HepG2 (cell line): ENCODE measurements around the gene B4GALT5. TPM values are rescaled to one million over a fixed set of nuclear protein-coding genes. Genes with fewer than 3 reads are reported as not detected.

Experiments used
- BATF2 ChIP-seq: sonication (generic); formaldehyde crosslinking; IDR thresholded peaks from 2 replicates; pipeline ENCODE4 v1.8.0; 2022; ENCODE audit warnings: mild to moderate bottlenecking, missing genetic modification reagents, moderate library complexity
- BRD4 ChIP-seq: sonication (generic); formaldehyde crosslinking; IDR thresholded peaks from 2 replicates; pipeline ENCODE4 v1.4.0; 2020; ENCODE audit warnings: missing genetic modification reagents
- FLYWCH1 ChIP-seq: sonication (generic); formaldehyde crosslinking; IDR thresholded peaks from 2 replicates; pipeline ENCODE4 v1.8.1; 2023; ENCODE audit warnings: mild to moderate bottlenecking, missing genetic modification reagents
- GABPB1 ChIP-seq: IDR thresholded peaks from 2 replicates; pipeline ENCODE4 v1.6.1; 2016; ENCODE audit warnings: mild to moderate bottlenecking, missing genetic modification reagents, moderate library complexity, missing compliant biosample characterization
- HMG20B ChIP-seq: conservative IDR thresholded peaks from 2 replicates; pipeline ENCODE4 v1.6.1; 2016; ENCODE audit warnings: missing genetic modification reagents, missing compliant biosample characterization
- HNRNPUL1 ChIP-seq: fragments of 200-400 bp; formaldehyde crosslinking; IDR thresholded peaks from 2 replicates; pipeline ENCODE4 v1.6.1; 2017; ENCODE audit warnings: low read depth, mild to moderate bottlenecking, low read length, moderate library complexity
- HOMEZ ChIP-seq: IDR thresholded peaks from 2 replicates; pipeline ENCODE4 v1.6.1; 2016; ENCODE audit warnings: low read depth
- IRX3 ChIP-seq: sonication (generic); formaldehyde crosslinking; IDR thresholded peaks from 2 replicates; pipeline ENCODE4 v1.8.1; 2023; ENCODE audit warnings: mild to moderate bottlenecking, low read depth, missing genetic modification reagents, borderline replicate concordance
- KDM3A ChIP-seq: IDR thresholded peaks from 2 replicates; pipeline ENCODE4 v1.6.1; 2018; ENCODE audit warnings: low read depth, missing compliant biosample characterization
- MAFK ChIP-seq, 2 experiments: IDR thresholded peaks in 1 of 2; conservative IDR thresholded peaks in 1 of 2; 2 replicates each; pipeline ENCODE4 v1.6.1; 2011; ENCODE audit warnings: improper control_type of control experiment in 2 of 2, low read length in 2 of 2
- PLRG1 ChIP-seq: fragments of 450-650 bp; conservative IDR thresholded peaks from 2 replicates; pipeline ENCODE4 v1.6.1; 2016
- RAD51 ChIP-seq: fragments of 450-650 bp; IDR thresholded peaks from 2 replicates; pipeline ENCODE4 v1.6.1; 2016; ENCODE audit warnings: borderline replicate concordance
- SNAPC5 ChIP-seq: sonication (generic); formaldehyde crosslinking; IDR thresholded peaks from 2 replicates; pipeline ENCODE4 v1.8.1; 2023; ENCODE audit warnings: mild to moderate bottlenecking, missing genetic modification reagents, borderline replicate concordance
- THYN1 ChIP-seq: sonication (generic); formaldehyde crosslinking; IDR thresholded peaks from 2 replicates; pipeline ENCODE4 v1.8.1; 2023; ENCODE audit warnings: low read depth, mild to moderate bottlenecking, moderate library complexity, missing genetic modification reagents, borderline replicate concordance
- TRIM22 ChIP-seq: fragments of 450-650 bp; IDR thresholded peaks from 2 replicates; pipeline ENCODE4 v1.6.1; 2017
- U2AF2 ChIP-seq: fragments of 200-400 bp; formaldehyde crosslinking; IDR thresholded peaks from 2 replicates; pipeline ENCODE4 v1.6.1; 2017; ENCODE audit warnings: low read depth, mild to moderate bottlenecking, low read length
- ZNF136 ChIP-seq: sonication (generic); formaldehyde crosslinking; IDR thresholded peaks from 2 replicates; pipeline ENCODE4 v1.8.1; 2022; ENCODE audit warnings: low read depth, mild to moderate bottlenecking, moderate library complexity, missing genetic modification reagents
- ZNF20 ChIP-seq: sonication (generic); formaldehyde crosslinking; IDR thresholded peaks from 2 replicates; pipeline ENCODE4 v1.4.0; 2020; ENCODE audit warnings: mild to moderate bottlenecking, moderate library complexity, missing genetic modification reagents
- ZNF282 ChIP-seq: fragments of 450-650 bp; IDR thresholded peaks from 2 replicates; pipeline ENCODE4 v1.6.1; 2018; ENCODE audit not compliant: partially characterized antibody
- ZNF326 ChIP-seq: sonication (generic); formaldehyde crosslinking; IDR thresholded peaks from 2 replicates; pipeline ENCODE4 v1.4.0; 2020; ENCODE audit warnings: missing genetic modification reagents, borderline replicate concordance
- ZNF607 ChIP-seq: sonication (generic); formaldehyde crosslinking; IDR thresholded peaks from 2 replicates; pipeline ENCODE4 v1.5.1; 2020; ENCODE audit warnings: missing genetic modification reagents, mild to moderate bottlenecking, borderline replicate concordance
- ZNF709 ChIP-seq: sonication (generic); formaldehyde crosslinking; IDR thresholded peaks from 2 replicates; pipeline ENCODE4 v1.5.0; 2020; ENCODE audit warnings: mild to moderate bottlenecking, missing genetic modification reagents
- ZSCAN31 ChIP-seq: sonication (generic); formaldehyde crosslinking; IDR thresholded peaks from 2 replicates; pipeline ENCODE4 v1.5.0; 2020; ENCODE audit warnings: low read depth, mild to moderate bottlenecking, missing genetic modification reagents
- polyA plus RNA-seq, 8 experiments: library from polyadenylated mRNA; depleted of rRNA in 3 of 8; stranded (reverse) in 7 of 8; unstranded in 1 of 8; fragments of >200 nt; fragmentation: Illumina TruSeq in 4 of 8; extraction: Trizol in 4 of 8; gene quantifications; 2 replicates each; pipeline versions ENCODE4 v1.2.1 to v1.2.3, GENCODE V29; 2011 to 2016; ENCODE audit warnings: low read depth in 4 of 8, missing spikeins in 1 of 8, mixed read lengths in 1 of 8; ENCODE audit not compliant: insufficient read depth in 1 of 8
- total RNA-seq, 5 experiments: library from RNA; depleted of rRNA; stranded (reverse); fragments of >200 nt; fragmentation: Illumina TruSeq; extraction: Trizol; gene quantifications; 2 replicates each; pipeline ENCODE4 v1.2.3, GENCODE V29; 2016; ENCODE audit warnings: low read depth in 1 of 5
- TF ChIP-seq, protein P1 (sequence below): sonication (generic); formaldehyde crosslinking; IDR thresholded peaks from 2 replicates; pipeline ENCODE4 v1.8.0; 2022; ENCODE audit warnings: missing genetic modification reagents, low read depth, mild to moderate bottlenecking, borderline replicate concordance
- TF ChIP-seq, protein P2 (sequence below): sonication (generic); formaldehyde crosslinking; IDR thresholded peaks from 2 replicates; pipeline ENCODE4 v1.8.0; 2022; ENCODE audit warnings: mild to moderate bottlenecking, missing genetic modification reagents, moderate library complexity

B4GALT5 gene
- total and polyA plus RNA-seq, 2 of the 13 experiments (the other 11 are each of a cell fraction or from before 2014, with no cell fraction given) = 27.3 to 30.9 TPM

GRCh38 chr20:49608752-49609670 lies 104.7 kb downstream of the B4GALT5 start (continued):
- no peak; a peak in 1 of 4 replicates for TF ChIP-seq MAFK (conservative IDR thresholded peaks at IDR 0.05 in 1 of 2, IDR thresholded peaks at IDR 0.05 in 1 of 2; ENCODE audit: low read length in 2 of 2)
- TF ChIP-seq HNRNPUL1 = no peak
- no peak for TF ChIP-seq ZNF20
- TF ChIP-seq SNAPC5 = no peak
- no peak for TF ChIP-seq ZNF607 (CRISPR knock-in tag)
- TF ChIP-seq IRX3 = no peak
- TF ChIP-seq RAD51 = no peak
- TF ChIP-seq THYN1 (CRISPR knock-in tag) = no peak
- TF ChIP-seq HOMEZ (CRISPR knock-in tag) = no peak; the same call in 1 of the 2 replicates
- TF ChIP-seq PLRG1 = no peak
- TF ChIP-seq GABPB1 = peak; percentile 59
- TF ChIP-seq, protein P1, sequence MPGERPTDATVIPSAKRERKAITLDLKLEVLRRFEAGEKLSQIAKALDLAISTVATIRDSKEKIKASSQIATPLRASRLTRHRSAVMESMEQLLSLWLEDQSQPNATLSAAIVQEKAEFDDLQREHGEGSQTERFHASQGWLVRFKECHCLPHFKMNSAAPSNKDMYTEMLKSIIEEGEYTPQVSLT (CRISPR knock-in tag) = no peak
- no peak for TF ChIP-seq BATF2 (CRISPR knock-in tag)
- TF ChIP-seq ZNF709 (CRISPR knock-in tag) = no peak
- no peak for TF ChIP-seq ZNF326 (CRISPR knock-in tag)
- no peak for TF ChIP-seq ZNF282
- no peak for TF ChIP-seq U2AF2
- no peak for TF ChIP-seq TRIM22
- TF ChIP-seq BRD4 = no peak
- peak; percentile 22; the same call in 1 of the 2 replicates for TF ChIP-seq ZNF136 (CRISPR knock-in tag)
- TF ChIP-seq ZSCAN31 = 0 out of 2 replicates have a peak, but pooled peaks have one; percentile 81
- peak; percentile 36; the same call in 1 of the 2 replicates for TF ChIP-seq HMG20B (CRISPR knock-in tag)
- TF ChIP-seq, protein P2, sequence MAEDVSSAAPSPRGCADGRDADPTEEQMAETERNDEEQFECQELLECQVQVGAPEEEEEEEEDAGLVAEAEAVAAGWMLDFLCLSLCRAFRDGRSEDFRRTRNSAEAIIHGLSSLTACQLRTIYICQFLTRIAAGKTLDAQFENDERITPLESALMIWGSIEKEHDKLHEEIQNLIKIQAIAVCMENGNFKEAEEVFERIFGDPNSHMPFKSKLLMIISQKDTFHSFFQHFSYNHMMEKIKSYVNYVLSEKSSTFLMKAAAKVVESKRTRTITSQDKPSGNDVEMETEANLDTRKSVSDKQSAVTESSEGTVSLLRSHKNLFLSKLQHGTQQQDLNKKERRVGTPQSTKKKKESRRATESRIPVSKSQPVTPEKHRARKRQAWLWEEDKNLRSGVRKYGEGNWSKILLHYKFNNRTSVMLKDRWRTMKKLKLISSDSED = no peak
- no peak for TF ChIP-seq FLYWCH1
- peak; percentile 52; the same call in 1 of the 2 replicates for TF ChIP-seq KDM3A (CRISPR knock-in tag)
